ENCODE measurements around the gene SNTG2.
"Not testable (repeated sequence)": the region's sequence is repeated elsewhere in the genome, so short reads cannot be mapped to it uniquely, and the experiment has no call there.

The SNTG2 gene

DNA sequence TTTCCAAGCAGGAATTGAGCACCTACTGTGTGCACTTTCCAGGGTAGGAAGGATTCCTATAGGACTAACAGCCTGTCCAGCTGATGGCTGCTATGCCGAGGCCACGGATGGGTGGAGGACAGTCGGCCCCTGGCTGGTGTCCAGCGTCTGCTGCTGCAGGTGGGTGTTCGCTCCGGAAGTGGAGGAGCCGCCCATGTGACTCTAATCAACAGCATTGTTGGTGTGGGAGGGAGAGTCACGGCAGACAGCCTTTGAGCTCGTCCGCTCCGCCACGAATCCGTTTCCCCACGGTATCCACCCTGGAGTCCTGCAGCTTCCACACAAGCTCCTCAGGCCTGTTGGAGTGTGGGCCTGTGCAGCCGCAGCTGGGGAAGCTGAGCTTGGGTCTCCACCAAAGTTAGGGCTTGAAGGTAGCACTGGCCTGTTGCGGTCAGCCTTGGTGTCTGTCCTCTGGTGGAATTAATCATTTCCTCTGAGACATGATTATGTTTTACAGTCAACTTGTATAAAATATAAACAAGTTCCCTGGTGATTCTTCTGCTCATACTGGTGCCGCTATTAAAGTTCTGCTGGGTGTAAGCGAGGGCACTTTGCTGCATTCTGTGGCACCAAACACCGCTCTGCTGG, 276.7 kb downstream of the SNTG2 start:
- DNase-seq (ENCODE audit: low read depth), result no peak
- TF ChIP-seq, protein P1, sequence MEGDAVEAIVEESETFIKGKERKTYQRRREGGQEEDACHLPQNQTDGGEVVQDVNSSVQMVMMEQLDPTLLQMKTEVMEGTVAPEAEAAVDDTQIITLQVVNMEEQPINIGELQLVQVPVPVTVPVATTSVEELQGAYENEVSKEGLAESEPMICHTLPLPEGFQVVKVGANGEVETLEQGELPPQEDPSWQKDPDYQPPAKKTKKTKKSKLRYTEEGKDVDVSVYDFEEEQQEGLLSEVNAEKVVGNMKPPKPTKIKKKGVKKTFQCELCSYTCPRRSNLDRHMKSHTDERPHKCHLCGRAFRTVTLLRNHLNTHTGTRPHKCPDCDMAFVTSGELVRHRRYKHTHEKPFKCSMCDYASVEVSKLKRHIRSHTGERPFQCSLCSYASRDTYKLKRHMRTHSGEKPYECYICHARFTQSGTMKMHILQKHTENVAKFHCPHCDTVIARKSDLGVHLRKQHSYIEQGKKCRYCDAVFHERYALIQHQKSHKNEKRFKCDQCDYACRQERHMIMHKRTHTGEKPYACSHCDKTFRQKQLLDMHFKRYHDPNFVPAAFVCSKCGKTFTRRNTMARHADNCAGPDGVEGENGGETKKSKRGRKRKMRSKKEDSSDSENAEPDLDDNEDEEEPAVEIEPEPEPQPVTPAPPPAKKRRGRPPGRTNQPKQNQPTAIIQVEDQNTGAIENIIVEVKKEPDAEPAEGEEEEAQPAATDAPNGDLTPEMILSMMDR (conservative IDR thresholded peaks at IDR 0.05; ENCODE audit: low read depth, low read length), result no peak
- no peak overlapping the region for H3K4me3 ChIP-seq (ENCODE audit: low read length)

DNA sequence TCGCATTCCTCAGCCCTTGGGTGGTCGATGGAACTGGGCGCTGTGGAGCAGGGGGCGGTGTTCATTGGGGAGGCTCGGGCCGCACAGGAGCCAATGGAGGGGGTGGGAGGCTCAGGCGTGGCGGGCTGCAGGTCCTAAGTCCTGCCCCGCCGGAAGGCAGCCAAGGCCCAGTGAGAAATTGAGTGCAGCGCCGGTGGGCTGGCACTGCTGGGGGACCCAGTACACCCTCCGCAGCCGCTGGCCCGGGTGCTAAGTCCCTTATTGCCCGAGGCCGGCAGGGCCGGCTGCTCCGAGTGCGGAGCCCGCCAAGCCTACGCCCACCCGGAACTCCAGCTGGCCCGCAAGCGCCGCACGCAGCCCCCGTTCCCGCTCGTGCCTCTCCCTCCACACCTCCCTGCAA, 278.9 kb downstream of the SNTG2 start:
- not testable (repeated sequence) for DNase-seq (ENCODE audit: low read depth); H3K4me3 ChIP-seq (ENCODE audit: low read length)

DNA sequence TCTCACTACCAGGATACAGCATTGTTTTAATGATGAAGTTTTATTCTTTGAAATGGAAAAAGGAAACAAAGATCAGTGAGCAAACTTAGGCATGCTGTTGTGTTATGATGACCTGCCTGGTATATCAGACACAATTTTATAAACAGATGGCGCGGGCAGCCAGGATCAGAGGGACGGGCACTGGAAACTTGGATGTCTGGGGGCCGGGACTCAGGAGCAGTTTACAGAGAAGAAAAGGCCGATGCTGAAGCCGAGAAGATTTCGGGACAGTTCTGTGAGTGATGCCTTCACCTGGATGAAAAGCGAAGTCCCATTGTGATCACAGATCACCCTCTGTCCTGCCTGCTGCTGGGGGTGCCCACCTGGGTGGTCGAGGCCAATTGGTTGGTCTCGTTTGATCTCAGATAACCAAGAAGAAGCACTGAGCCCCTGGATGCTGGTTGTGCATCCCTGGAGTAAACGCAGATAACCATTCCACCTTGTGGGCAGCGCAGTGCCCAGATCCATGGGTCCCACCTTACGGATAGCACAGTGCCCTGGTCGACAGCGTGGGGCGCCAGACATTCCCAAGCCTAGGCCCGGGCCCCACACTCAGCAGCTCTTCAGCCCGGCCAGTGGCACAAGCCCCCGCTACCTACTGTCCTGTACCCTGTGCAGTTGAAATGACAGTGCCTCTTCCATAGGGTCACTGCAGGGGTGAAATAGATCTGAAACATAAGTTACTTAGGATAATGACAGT, 279.7 kb downstream of the SNTG2 start:
- no peak overlapping the region for H3K4me3 ChIP-seq (ENCODE audit: low read length)

DNA sequence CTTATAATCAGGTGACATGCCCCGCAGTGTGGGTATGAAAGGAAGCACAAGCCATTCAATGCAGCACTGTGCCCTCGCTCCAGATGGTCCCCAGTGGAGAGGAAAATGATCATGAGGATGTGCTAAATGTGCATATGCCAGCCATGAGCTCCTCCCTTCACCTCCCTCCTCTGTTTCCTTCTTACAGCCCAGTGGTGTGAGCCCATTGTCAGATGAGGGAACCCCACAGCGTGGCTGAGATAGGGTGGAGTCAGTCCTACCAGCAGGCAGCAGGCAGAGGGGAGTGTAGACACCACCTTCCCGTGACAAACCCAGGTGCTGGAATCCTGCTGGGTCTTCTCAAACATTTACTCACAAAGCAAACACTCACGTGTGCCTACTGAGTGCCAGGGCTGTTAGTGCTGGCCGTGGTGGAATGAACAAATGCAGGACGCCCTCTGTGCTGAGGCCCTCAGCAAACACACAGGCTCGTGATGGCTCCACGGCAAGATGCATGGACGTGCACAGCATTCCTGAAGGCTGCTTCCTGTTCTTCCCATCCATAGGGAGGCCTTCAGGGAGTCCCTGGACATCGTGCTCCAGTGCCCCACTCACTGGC, 280.9 kb downstream of the SNTG2 start:
- H3K4me3 ChIP-seq (ENCODE audit: low read length), result no peak overlapping the region
- TF ChIP-seq, protein P1 (conservative IDR thresholded peaks at IDR 0.05; ENCODE audit: low read depth, low read length), result no peak
- no peak for DNase-seq (ENCODE audit: low read depth)

More for the DNA sequence above, 279.7 kb downstream of the SNTG2 start:
- TF ChIP-seq, protein P1 (conservative IDR thresholded peaks at IDR 0.05; ENCODE audit: low read depth, low read length), result no peak
- no peak for DNase-seq (ENCODE audit: low read depth)

DNA sequence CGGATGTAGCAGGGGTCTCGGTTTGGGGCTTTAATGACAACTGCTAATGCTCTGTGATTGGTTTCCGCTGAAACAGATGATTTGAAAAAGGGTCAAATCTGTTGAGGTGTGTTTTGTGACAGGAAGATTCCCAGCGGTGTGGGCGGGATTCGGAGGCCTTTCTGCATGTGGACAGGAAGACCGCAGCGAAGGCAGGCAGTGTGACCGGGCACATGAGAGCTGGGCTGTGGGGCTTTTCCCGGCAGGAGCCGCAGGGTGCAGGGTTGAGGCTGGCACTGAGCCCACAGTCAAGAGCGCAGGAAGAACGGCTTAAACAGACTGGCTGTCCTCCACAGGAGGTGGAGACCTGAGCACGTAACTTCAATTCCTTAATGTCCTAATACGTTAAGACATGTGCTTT, 282.6 kb downstream of the SNTG2 start:
- H3K4me3 ChIP-seq (ENCODE audit: low read length), result no peak overlapping the region
- TF ChIP-seq, protein P1 (conservative IDR thresholded peaks at IDR 0.05; ENCODE audit: low read depth, low read length), result no peak
- DNase-seq (ENCODE audit: low read depth), result no peak

DNA sequence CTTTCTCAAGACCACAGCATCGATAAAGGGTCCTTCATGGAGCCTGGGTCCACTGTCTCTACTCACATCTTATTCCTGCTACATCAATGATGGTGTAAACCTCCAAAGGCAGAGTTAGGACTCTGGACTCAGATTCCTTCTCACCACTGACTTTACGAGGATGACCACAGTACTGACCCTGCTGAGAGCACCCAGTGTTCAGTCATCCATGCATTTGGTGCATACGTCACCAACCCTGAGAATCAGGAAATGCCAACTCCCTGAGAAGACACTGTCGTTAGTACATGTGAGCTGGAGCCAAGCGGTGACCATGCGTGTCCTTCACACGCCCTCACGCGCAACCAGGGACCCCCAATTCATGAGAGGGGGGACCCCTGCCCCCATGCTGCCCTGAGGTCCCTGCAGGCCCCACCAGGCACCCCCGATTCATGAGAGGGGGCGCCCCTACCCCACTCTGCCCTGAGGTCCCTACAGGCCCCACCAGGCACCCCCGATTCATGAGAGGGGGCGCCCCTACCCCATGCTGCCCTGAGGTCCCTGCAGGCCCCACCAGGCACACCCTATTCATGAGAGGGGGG, 284.2 kb downstream of the SNTG2 start:
- H3K4me3 ChIP-seq (ENCODE audit: low read length), result no peak overlapping the region
- no peak for DNase-seq (ENCODE audit: low read depth)
- TF ChIP-seq, protein P1 (conservative IDR thresholded peaks at IDR 0.05; ENCODE audit: low read depth, low read length), result no peak

DNA sequence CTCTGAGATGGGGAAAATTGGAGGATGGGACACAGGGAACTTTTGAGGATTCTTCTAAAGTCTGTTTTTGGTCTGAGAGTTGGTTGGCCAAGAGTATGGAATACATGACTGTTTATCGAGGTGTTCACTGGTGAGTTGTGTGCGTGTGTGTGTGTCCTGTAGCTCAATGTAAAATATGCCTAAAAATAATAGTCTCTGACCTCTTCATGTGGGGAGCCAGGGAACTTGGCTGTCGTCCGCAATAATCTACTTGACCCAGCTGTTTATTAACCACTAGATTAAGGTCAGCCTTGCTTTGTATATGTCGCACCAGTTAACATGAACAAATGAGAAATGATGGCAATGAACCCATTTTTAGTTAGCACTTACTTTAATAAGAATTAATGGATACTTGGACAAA, 285.2 kb downstream of the SNTG2 start:
- TF ChIP-seq, protein P1 (conservative IDR thresholded peaks at IDR 0.05; ENCODE audit: low read depth, low read length), result no peak
- H3K4me3 ChIP-seq (ENCODE audit: low read length), result no peak overlapping the region
- no peak for DNase-seq (ENCODE audit: low read depth)

All from retinal pigment epithelial cell (primary cell).